HL-60 (cell line): ENCODE data around the gene LRRC73.

ENCODE experiments used
- DNase-seq, 2 experiments: peaks; one replicate each; pipeline ENCODE4 v3.0.0-alpha.2; 2010 to 2020; ENCODE audit warnings: low read depth in 1 of 2, low spot score in 1 of 2
- H3K27ac ChIP-seq: fragments of 250-450 bp; sonication (Bioruptor Pico); replicated peaks from 2 replicates; pipeline ENCODE4 v1.5.1; 2020; ENCODE audit warnings: mild to moderate bottlenecking, moderate library complexity
- H3K27me3 ChIP-seq: fragments of 250-450 bp; sonication (Bioruptor Pico); 2 replicates; pipeline ENCODE4 v1.5.1; 2021; ENCODE audit warnings: mild to moderate bottlenecking, moderate library complexity; ENCODE audit not compliant: insufficient read depth, poor library complexity, severe bottlenecking
- H3K4me3 ChIP-seq: replicated peaks from 2 replicates; pipeline ENCODE4 v1.5.1; 2011; ENCODE audit warnings: mild to moderate bottlenecking, control low read depth, low read length; ENCODE audit not compliant: insufficient read depth
- GABPA ChIP-seq: IDR thresholded peaks from 2 replicates; pipeline ENCODE4 v1.6.1; 2012; ENCODE audit warnings: low read depth
- POLR2AphosphoS5 ChIP-seq: IDR thresholded peaks from 2 replicates; pipeline ENCODE4 v1.6.1; 2012; ENCODE audit warnings: low read depth
- SPI1 ChIP-seq: IDR thresholded peaks from 2 replicates; pipeline ENCODE4 v1.6.1; 2012; ENCODE audit warnings: low read depth, mild to moderate bottlenecking, borderline replicate concordance
- TF ChIP-seq, protein P1 (sequence below): IDR thresholded peaks from 2 replicates; pipeline ENCODE4 v1.6.1; 2012; ENCODE audit warnings: low read depth; ENCODE audit not compliant: insufficient replicate concordance
- TF ChIP-seq, protein P2 (sequence below): IDR thresholded peaks from one replicate; pipeline ENCODE4 v1.5.1; 2011; ENCODE audit warnings: low read length, control low read depth, inconsistent platforms; ENCODE audit not compliant: insufficient read depth

The LRRC73 gene

DNA sequence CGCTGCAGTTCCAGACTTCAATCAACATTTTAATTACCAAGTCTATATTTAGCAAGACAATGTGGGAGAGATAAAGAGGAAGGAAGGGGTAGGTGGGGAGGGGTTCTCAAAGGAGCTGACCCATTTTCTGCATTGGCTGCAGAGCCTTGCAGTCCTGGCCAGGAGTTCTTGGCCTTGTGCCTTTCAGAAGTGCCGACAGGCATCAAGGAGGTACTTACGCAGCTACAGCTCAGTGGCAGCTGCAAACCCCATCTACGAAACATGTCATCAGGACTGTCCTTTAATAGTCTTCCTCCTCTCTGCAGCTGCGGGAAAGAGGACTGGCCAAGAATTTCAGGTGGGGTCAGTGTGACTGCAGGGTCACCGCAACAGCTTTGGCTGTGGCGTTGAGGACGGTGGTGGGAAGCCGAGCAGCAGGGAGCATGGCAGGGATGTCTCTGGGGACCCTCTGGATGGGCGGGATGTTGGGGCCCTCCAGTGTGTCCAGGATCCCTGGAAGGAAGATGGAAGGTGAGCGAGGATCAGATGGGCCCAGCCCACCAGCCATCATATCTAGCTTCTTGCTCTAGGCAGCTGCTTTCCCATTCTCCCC lies 1.8 kb upstream of the LRRC73 start:
- no peak for TF ChIP-seq POLR2AphosphoS5
- DNase-seq, result no peak
- no peak overlapping the region for H3K27ac ChIP-seq
- no peak overlapping the region for H3K4me3 ChIP-seq
- H3K27me3 ChIP-seq, result peaks cover 3% of the 10 kb centered on the region

DNA sequence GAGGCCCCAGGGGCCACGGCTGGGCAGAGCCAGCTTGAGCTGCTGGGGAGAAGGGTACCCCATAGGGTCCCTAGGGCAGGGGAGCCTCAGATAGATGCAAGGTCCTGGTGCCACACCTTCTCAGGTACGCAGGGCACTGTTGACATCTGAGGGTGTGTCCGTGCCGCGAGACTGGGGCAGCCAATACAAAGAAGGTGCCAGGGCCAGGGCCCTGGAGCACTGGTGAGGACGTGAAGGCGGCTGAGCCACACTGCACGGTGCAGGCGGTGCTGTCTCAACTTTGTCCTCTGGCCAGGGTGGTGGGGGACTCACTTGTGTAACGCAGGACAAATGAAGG lies 649 bp upstream of the LRRC73 start:
- no peak overlapping the region for H3K4me3 ChIP-seq
- H3K27me3 ChIP-seq, result peaks cover 3% of the 10 kb centered on the region
- TF ChIP-seq, protein P1, sequence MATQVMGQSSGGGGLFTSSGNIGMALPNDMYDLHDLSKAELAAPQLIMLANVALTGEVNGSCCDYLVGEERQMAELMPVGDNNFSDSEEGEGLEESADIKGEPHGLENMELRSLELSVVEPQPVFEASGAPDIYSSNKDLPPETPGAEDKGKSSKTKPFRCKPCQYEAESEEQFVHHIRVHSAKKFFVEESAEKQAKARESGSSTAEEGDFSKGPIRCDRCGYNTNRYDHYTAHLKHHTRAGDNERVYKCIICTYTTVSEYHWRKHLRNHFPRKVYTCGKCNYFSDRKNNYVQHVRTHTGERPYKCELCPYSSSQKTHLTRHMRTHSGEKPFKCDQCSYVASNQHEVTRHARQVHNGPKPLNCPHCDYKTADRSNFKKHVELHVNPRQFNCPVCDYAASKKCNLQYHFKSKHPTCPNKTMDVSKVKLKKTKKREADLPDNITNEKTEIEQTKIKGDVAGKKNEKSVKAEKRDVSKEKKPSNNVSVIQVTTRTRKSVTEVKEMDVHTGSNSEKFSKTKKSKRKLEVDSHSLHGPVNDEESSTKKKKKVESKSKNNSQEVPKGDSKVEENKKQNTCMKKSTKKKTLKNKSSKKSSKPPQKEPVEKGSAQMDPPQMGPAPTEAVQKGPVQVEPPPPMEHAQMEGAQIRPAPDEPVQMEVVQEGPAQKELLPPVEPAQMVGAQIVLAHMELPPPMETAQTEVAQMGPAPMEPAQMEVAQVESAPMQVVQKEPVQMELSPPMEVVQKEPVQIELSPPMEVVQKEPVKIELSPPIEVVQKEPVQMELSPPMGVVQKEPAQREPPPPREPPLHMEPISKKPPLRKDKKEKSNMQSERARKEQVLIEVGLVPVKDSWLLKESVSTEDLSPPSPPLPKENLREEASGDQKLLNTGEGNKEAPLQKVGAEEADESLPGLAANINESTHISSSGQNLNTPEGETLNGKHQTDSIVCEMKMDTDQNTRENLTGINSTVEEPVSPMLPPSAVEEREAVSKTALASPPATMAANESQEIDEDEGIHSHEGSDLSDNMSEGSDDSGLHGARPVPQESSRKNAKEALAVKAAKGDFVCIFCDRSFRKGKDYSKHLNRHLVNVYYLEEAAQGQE, result no peak
- TF ChIP-seq, protein P2, sequence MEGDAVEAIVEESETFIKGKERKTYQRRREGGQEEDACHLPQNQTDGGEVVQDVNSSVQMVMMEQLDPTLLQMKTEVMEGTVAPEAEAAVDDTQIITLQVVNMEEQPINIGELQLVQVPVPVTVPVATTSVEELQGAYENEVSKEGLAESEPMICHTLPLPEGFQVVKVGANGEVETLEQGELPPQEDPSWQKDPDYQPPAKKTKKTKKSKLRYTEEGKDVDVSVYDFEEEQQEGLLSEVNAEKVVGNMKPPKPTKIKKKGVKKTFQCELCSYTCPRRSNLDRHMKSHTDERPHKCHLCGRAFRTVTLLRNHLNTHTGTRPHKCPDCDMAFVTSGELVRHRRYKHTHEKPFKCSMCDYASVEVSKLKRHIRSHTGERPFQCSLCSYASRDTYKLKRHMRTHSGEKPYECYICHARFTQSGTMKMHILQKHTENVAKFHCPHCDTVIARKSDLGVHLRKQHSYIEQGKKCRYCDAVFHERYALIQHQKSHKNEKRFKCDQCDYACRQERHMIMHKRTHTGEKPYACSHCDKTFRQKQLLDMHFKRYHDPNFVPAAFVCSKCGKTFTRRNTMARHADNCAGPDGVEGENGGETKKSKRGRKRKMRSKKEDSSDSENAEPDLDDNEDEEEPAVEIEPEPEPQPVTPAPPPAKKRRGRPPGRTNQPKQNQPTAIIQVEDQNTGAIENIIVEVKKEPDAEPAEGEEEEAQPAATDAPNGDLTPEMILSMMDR, result no peak
- no peak for DNase-seq
- no peak overlapping the region for H3K27ac ChIP-seq

DNA sequence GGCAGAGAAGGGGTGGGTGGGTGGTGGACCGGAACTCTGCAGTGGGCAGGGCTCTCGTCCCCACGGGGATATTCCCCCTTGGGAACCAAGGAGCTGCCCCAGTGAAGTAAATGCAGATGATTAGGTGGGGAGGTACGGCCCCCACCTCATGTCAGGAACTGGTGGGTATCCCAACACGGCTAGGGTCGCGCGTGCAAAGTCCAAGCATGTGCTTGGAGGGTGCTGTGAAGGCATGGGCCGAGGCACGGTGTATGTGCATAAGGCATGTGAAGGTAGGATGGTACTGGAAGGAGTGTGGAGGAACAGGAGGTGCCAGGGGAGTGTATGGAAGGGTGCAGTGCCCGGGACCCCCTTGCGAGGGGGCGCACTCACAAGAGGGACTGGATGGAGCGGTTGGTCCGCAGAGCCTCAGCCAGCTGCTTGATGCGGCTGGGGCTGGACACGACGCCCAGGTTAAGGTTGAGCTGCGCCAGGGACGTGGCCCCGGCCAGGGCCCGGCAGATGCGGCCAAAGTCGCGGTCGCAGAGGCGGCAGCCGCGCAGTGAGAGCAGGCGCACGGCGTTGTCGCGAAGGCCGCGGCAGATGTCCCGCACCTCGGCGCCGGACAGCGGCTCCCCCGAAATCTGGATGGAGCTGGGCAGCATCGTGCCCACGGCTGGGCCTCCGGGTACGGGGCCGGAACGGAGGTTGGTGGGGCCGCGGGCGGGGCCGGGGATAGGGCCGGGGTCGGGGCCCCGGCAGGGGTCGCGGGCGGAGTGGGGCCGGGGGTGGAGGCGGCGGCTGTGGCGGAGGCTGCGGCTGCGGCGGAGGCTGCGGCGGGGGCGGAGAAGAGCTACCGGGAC lies 783 bp downstream of the LRRC73 start:
- Histone ChIP-seq H3K27ac (no peak overlapping the region), H3K27me3 (peaks cover 3% of the 10 kb centered on the region), H3K4me3 (peak overlapping the region; percentile 51)
- TF ChIP-seq, protein P1, result no peak
- TF ChIP-seq, protein P2, result no peak
- DNase-seq, result no peak

DNA sequence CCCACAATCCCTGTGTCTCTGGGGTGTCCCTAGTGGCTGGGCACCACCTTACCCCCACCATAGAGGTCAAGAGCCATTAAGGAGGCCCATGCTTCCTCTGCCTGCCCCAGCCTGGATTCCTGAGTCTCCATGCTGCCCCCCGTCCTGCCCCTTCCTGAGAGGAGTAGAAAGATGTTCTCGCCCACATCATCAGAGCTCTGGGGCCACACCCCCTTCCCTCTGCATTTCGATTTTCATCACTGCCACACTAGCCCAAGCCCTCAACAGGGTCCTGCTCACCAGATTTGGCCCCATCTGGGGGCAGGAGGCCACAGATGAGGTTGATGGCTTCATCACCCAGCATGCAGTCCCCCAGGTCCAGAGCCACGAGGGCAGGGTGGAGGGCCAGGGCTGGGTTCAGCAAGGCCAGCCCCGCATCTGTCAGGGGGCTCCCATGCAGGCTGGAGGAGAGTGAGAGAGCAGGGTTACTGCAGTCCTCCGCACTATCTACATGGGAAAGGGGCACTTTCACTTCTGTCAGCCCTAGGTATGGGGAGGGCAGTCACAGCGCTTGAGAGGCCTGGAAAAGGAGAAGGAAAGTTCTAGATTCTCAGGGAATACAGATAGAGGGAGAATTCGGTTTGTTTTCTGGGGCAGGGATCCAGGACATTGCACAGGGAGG lies 1.5 kb downstream of the LRRC73 start:
- peaks cover 3% of the 10 kb centered on the region for H3K27me3 ChIP-seq
- TF ChIP-seq GABPA (no peak), SPI1 (no peak), POLR2AphosphoS5 (no peak)
- TF ChIP-seq, protein P1, result no peak
- TF ChIP-seq, protein P2, result no peak
- no peak overlapping the region for H3K27ac ChIP-seq
- no peak for DNase-seq
- H3K4me3 ChIP-seq, result no peak overlapping the region
